Activated naive CD4-positive, alpha-beta T cell treated with Interleukin-2 at 50 U/mL for 16 hours (primary cell): ENCODE data around the gene OVAAL.
A peak's percentile ranks its signal among the peaks of the same experiment; 100 is the strongest.

ENCODE experiments used
- DNase-seq: peaks from one replicate; pipeline ENCODE4 v3.0.0-alpha.2; 2020

The OVAAL gene

GRCh38 chr1:180558664-180559063 lies at the start of gene OVAAL:
Gene OVAAL (plus strand): TSS chr1:180558964.
- no peak for DNase-seq

DNA sequence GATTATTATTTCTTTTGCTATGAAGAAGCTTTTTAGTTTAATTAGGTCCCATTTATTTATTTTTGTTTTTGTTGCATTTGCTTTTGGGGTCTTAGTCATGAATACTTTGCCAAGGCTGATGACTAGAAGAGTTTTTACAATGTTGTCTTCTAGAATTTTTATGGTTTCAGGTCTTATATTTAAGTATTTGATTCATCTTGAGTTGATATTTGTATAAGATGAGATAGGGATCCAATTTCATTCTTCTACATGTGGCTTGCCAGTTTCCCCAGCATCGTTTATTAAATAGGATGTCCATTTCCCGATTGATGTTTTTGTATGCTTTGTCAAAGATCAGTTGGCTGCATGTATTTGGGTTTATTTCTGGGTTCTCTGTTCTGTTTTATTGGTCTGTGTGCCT lies 47.9 kb upstream of the OVAAL start:
- DNase-seq: no peak

DNA sequence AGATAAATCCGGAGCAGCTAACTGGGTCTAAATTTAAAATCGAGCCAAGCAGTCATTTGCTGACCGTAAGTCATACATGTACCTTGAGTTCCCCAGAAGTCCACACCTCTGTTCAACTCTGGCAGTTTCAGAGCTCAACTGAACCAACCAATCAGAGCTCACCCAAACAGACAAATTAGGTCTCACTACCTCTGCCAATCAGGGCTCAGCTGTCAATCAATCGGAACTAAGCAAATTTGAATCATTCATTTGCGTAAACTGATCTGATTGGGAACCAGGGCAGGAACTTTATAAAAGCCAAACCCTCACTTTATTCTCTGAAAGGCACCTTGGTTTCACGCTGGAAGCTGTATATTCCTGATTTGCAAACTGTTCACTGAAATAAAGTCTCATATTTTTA lies 45.2 kb upstream of the OVAAL start:
- no peak for DNase-seq

DNA sequence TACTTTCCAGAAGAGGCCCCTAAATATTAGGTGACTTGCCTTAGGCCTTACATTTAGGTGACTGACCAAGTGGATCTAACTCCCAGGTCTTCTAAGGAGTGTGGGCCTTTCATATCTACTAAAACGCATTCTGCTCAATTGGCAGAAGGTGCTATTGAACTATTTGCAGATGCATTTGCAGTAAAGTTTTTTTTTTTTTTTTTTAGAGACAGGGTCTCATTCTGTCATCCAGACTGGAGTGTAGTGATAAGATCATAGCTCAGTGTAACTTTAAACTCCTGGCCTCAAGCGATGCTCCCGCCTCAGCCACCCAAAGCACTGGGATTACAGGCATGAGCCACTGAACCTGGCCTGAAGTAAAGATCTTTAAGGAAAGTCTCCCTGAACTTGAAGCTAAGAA lies 43.4 kb upstream of the OVAAL start:
- DNase-seq: no peak

DNA sequence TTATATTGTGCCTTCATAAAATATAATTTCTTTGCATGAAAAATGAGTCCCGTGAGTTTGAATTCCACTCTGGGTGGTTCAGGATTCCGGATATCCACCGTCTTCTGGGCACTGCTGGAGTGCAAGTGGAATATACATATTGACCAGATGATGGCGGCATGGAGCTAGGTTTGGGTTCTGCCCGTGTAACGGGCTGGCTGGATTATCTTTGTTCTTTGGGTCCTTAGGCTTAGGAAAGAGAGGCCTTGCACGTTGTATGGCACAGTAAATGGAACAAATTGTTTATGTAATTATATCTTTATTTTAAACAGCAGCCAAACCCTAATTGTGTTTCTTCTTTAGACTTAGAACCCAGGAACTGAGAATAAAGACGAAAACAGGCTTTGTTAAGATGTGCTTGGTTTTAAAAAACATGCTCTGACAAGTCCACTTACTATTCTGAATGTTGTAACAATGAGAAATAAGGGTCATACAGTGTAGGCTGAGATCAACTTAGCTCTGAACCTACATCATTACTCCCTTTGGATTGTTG lies 42.8 kb upstream of the OVAAL start:
- peak; percentile 54 for DNase-seq

GRCh38 chr1:180519846-180520245 lies 38.9 kb upstream of the OVAAL start:
- no peak for DNase-seq

- DNase-seq: no peak
These were observed 37.1 kb upstream of the OVAAL start for GRCh38 chr1:180521474-180522212.

- no peak for DNase-seq
These were observed 36.6 kb upstream of the OVAAL start for GRCh38 chr1:180522213-180522515.

DNA sequence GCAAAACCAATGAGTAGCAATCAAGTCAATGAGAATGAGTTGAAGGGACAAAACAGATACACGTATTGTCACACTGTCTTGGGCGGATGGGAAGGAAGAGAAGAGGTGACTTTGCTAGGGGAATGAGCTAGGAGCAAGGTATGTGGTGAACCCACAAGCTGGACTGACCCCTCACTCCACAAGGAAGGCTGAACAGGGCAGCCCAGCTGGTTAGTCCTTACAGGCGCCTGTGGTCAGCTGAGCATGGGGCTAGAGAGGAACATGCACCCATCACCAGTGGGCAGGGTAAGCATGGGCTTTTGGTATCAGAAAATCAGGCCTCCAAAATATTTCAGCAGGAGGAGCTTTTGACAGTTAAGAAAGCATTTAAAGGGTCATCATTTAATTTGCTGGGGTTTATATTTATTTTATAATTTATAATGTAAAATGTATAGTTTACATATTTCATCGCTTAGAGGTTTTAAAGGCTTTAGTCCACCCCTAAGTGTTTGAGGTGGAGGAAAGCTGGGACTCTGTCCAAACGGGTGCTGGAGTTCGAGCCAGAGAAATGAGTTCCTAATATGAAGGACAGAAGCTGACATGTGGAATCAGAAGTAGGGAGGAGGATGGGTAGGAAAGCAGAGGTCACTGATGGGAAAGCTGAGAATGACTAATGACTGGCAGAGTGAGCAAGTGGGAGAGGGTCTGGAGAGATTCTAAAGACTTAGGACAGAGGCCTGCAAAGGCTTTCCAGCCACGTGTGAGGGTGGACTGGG lies 34.4 kb upstream of the OVAAL start:
- DNase-seq: no peak

DNA sequence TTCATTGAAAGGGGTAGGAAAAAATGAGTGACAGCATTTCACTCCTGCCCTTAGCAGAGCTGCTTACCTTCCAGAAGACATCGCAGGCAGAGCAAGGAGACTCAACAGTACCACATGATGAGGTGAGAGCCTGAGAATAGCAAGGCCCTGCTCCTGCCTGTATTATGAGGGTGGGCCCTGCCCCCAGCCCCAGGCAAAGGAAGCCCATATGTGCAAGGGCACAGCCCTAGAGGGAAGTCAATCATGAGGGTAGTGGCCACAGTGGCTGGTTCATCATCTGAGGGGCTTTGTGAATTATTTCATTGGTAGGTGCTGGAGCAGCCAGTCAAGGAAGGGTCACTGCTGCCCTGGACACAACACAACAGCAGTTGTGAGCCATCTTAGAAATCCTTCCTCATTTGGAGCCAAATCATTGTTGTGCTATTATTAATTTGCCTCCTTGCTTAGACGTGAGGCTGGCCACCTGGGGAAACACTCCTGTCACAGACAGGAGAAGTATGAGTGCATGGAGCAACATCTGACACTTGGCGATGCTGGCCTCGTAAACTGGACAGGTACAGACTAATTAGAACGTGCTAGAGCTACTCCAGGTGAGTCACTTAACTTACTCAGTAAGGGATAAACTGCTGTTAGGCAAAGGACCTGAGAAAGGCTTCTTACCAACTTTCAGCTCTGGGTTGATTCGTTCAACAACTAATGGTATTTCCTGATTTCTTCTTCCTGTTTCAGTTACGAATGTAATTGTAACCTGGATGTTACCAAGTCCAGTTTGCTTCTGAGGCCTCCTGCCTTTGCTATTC lies 33.6 kb upstream of the OVAAL start:
- DNase-seq: no peak

GRCh38 chr1:180525715-180526039 lies 33.1 kb upstream of the OVAAL start:
- DNase-seq: no peak

DNA sequence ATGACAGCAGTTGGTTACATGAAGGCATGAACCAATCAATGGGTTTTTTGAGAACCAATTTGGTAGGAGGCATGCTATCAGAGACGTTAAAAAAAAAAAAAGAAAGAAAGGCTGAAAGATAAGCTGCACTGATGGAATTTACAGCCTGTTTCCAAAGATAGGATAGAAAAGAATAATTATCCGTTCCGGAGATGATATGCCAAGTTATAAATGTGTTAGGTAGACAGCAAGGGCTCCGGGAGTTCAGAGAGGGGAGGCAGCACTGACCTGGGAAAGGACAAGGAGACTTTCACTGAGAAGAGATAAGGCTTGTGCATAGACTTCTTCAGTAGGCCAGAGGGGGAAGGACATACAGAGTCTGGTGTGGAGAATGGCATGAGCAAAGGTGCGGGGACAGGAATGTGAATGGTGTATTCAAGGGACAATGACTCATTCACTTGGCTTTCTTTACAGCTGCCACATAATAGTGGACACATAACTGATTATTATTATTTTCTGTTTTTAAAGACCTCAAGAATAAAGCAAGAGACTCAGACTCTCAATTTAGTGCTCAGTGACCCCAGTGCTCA lies 31.6 kb upstream of the OVAAL start:
- no peak for DNase-seq

DNA sequence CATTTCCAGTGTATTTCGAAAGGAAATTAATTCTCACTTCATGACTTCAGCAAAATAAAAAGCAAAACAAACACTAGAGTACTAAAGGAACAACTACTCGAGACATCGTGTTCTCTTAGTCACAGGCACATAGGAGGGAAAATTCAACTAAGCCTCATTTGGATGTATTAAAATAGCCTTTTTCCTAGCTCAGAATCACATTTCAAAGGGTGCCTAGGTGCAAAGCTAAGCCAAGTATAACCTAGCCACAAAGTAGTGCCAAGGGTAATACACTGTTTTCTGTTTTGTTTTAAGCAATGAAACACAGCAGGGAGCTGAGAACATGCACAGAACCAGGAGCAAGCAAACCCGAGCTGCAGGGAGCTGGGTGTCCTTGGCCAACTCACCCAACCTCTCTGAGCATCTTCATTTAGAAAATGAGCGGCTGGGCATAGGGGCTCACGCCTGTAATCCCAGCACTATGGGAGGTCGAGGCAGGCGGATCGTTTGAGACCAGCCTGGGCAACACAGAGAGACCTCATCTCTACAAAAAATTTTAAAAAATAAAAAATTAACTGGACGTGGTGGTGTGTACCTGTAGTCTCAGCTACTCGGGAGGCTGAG lies 29.8 kb upstream of the OVAAL start:
- no peak for DNase-seq

- DNase-seq: no peak
These were observed 28.3 kb upstream of the OVAAL start for GRCh38 chr1:180530501-180530900.

DNA sequence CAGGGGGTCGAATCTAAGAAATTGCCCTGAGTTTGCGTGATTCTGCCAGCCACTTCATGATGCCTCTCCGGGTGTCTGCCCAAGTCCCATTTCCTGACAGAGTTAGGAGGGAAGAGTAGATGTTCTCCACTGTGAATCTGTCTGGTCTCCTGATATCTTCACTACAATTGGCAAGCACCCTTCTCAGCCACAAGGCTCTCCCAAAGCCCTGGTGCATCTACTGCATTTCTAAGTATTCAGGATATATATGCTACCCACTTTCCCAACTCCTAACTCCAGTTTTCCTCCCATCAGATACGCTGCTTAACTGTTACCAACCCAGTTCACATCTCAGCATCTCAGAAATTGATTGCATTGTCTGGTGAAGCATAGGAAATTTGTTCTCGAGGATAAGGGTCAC lies 25.9 kb upstream of the OVAAL start:
- DNase-seq: no peak

GRCh38 chr1:180533266-180533987 lies 25.3 kb upstream of the OVAAL start:
- peak; percentile 67 for DNase-seq

- DNase-seq: no peak
These were observed 24.6 kb upstream of the OVAAL start for GRCh38 chr1:180534214-180534613.

DNA sequence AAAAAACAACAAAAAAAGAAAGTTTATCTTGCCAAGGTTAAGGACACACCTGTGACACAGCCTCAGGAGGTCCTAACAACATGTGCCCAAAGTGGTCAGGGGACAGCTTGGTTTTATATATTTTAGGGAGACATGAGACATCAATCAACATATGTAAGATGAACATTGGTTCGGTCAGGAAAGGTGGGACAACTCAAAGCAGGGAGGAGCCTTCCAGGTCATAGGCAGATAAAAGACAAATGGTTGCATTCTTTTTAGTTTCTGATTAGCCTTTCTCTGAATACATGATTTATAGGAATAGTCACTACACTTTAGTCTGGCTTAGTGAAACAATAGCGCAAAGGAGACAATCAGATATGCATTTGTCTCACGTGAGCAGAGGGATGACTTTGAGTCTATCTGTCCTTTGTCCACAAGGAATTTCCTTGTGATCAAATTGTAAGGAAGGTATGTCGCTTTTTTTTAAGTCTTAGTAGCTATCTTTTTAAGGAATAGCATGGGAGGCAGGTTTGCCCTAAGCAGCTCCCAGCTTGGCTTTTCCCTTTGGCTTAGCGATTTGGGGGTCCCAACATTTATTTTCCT lies 23.3 kb upstream of the OVAAL start:
- no peak for DNase-seq

- DNase-seq: no peak
These were observed 21.9 kb upstream of the OVAAL start for GRCh38 chr1:180536821-180537372.

DNA sequence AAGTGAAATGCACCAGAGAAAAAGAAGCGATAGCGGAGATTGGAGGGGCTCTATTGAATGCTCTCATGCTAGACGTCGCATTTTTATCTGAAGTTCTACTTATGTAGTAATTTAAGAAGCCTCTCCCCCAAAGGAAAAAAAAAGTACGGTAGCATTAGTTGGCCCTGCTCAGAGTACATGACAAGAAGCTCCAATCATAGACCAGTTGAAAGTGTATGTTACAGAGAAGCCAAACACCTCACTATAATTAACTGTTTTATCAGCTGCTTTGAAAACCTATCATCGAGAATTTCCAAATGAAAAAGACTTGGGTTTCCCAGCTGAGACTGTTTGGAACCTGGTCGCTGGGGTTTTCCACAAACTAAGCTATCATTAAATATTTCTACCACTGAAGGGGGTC lies 19.6 kb upstream of the OVAAL start:
- DNase-seq: no peak
